ENCODE data around the gene ADCYAP1.

ADCYAP1 gene

GRCh38 chr18:904218-905090 lies at the start of gene ADCYAP1:
TSS of gene ADCYAP1 (plus strand) at chr18:904871. CDS start at chr18:905387, 516 bp downstream.
- no peak for DNase-seq

- DNase-seq = no peak
Measured at GRCh38 chr18:857986-858385, 46.7 kb upstream of the ADCYAP1 start.

GRCh38 chr18:864872-865273 lies 39.8 kb upstream of the ADCYAP1 start:
- peak; percentile 67 for DNase-seq

- DNase-seq = no peak
Measured at GRCh38 chr18:867257-867656, 37.4 kb upstream of the ADCYAP1 start.

GRCh38 chr18:873426-873825 lies 31.2 kb upstream of the ADCYAP1 start:
- DNase-seq = peak; percentile 2

GRCh38 chr18:875912-876311 lies 28.8 kb upstream of the ADCYAP1 start:
- no peak for DNase-seq

- DNase-seq = no peak
Measured at GRCh38 chr18:877238-877637, 27.4 kb upstream of the ADCYAP1 start.

- no peak for DNase-seq
Measured at GRCh38 chr18:886076-886475, 18.6 kb upstream of the ADCYAP1 start.

- DNase-seq = no peak
Measured at GRCh38 chr18:887716-888115, 17.0 kb upstream of the ADCYAP1 start.

GRCh38 chr18:892316-892715 lies 12.4 kb upstream of the ADCYAP1 start:
- DNase-seq = no peak

GRCh38 chr18:896315-896714 lies 8.4 kb upstream of the ADCYAP1 start:
- no peak for DNase-seq

- DNase-seq = no peak
Measured at GRCh38 chr18:901761-902160, 2.9 kb upstream of the ADCYAP1 start.

- DNase-seq = no peak
Measured at GRCh38 chr18:902229-902628, 2.4 kb upstream of the ADCYAP1 start.

GRCh38 chr18:903701-904100 lies 970 bp upstream of the ADCYAP1 start:
- DNase-seq = peak; percentile 26

- no peak for DNase-seq
Measured at GRCh38 chr18:905307-905947, 756 bp downstream of the ADCYAP1 start.

- no peak for DNase-seq
Measured at GRCh38 chr18:905948-906415, 1.3 kb downstream of the ADCYAP1 start.

- no peak for DNase-seq
Measured at GRCh38 chr18:906416-907114, 1.9 kb downstream of the ADCYAP1 start.

- DNase-seq = peak; percentile 2
Measured at GRCh38 chr18:907115-907884, 2.6 kb downstream of the ADCYAP1 start.

GRCh38 chr18:907885-908757 lies 3.5 kb downstream of the ADCYAP1 start:
- DNase-seq = no peak

GRCh38 chr18:908758-909724 lies 4.4 kb downstream of the ADCYAP1 start:
- no peak for DNase-seq

- no peak for DNase-seq
Measured at GRCh38 chr18:910247-910646, 5.6 kb downstream of the ADCYAP1 start.
